Endodermal cell (in vitro differentiated cells): ENCODE measurements around the gene GPA33. TPM values are rescaled to one million over a fixed set of nuclear protein-coding genes. Genes with fewer than 3 reads are reported as not detected.

ENCODE experiments used
- DNase-seq: peaks from one replicate; pipeline ENCODE4 v3.0.0-alpha.2; 2017
- H3K27ac ChIP-seq: 2 replicates; pipeline ENCODE4 v1.5.1; 2013; ENCODE audit warnings: mild to moderate bottlenecking, low read depth, low read length, moderate library complexity
- H3K27me3 ChIP-seq: 2 replicates; pipeline ENCODE4 v1.6.1; 2013; ENCODE audit warnings: mild to moderate bottlenecking, low read length, moderate library complexity; ENCODE audit not compliant: insufficient read depth, control insufficient read depth, poor library complexity, severe bottlenecking
- H3K36me3 ChIP-seq: 2 replicates; pipeline ENCODE4 v1.7.0; 2013; ENCODE audit warnings: mild to moderate bottlenecking, low read length, moderate library complexity; ENCODE audit not compliant: control insufficient read depth, insufficient read depth
- H3K4me1 ChIP-seq: one replicate; pipeline ENCODE4 v1.7.0; 2013; ENCODE audit warnings: low read length; ENCODE audit not compliant: control insufficient read depth, insufficient read depth
- H3K4me3 ChIP-seq: 2 replicates; pipeline ENCODE4 v1.5.1; 2013; ENCODE audit warnings: mild to moderate bottlenecking, low read length, moderate library complexity
- H3K9ac ChIP-seq: 2 replicates; pipeline ENCODE4 v1.6.1; 2013; ENCODE audit warnings: mild to moderate bottlenecking, low read length, moderate library complexity; ENCODE audit not compliant: poor library complexity, severe bottlenecking; ENCODE audit errors: extremely low read depth
- H3K9me3 ChIP-seq: 2 replicates; pipeline ENCODE4 v1.6.1; 2013; ENCODE audit warnings: mild to moderate bottlenecking, low read length, moderate library complexity; ENCODE audit not compliant: control insufficient read depth
- H3K27ac Mint-ChIP-seq: 2 replicates; pipeline ENCODE4 v1.8.0; 2020; ENCODE audit warnings: mixed read lengths
- H3K27me3 Mint-ChIP-seq: 2 replicates; pipeline ENCODE4 v1.8.0; 2021; ENCODE audit warnings: mild to moderate bottlenecking, mixed read lengths; ENCODE audit not compliant: insufficient read depth
- H3K36me3 Mint-ChIP-seq: 2 replicates; pipeline ENCODE4 v1.8.0; 2020; ENCODE audit warnings: low read depth, mixed read lengths
- H3K4me1 Mint-ChIP-seq: 2 replicates; pipeline ENCODE4 v1.8.0; 2020; ENCODE audit warnings: mixed read lengths
- H3K4me3 Mint-ChIP-seq: 2 replicates; pipeline ENCODE4 v1.8.0; 2020; ENCODE audit warnings: mild to moderate bottlenecking, moderate library complexity, mixed read lengths
- H3K9me3 Mint-ChIP-seq: 2 replicates; pipeline ENCODE4 v1.8.0; 2020; ENCODE audit warnings: mild to moderate bottlenecking, mixed read lengths
- CTCF ChIP-seq: fragments of 200-600 bp; sonication (generic); conservative IDR thresholded peaks from 2 replicates; pipeline ENCODE4 v1.5.0; 2021; ENCODE audit warnings: antibody characterized with exemption, mild to moderate bottlenecking
- WGBS, 2 experiments: methylation state at CpG; one replicate each; pipeline versions ENCODE4 v1.1.5 to v1.1.7; 2013; ENCODE audit warnings: missing lambda C conversion rate in 2 of 2, mixed read lengths in 1 of 2; ENCODE audit not compliant: insufficient coverage in 1 of 2, insufficient read length in 1 of 2; 5-methylcytosine and 5-hydroxymethylcytosine counted together
- total RNA-seq, 2 donors: library from RNA; stranded (reverse); fragmentation: NEBNext Ultra II Directional in 1 of 2; extraction: Animal tissue kit (Norgen Biotek cat#: 25700) in 1 of 2; gene quantifications; 2 replicates in 1 of 2; 3 replicates in 1 of 2; pipeline ENCODE4 v1.2.1, GENCODE V29; 2021

Gene GPA33
- total RNA-seq, 2 donors from 2014 or later = 0.37 to 1.5 TPM

- Histone ChIP-seq H3K9me3 (no peaks in the 10 kb centered on the region), H3K27ac (no peak overlapping the region), H3K4me1 (no peaks in the 10 kb centered on the region), H3K36me3 (no peaks in the 10 kb centered on the region), H3K9ac (no peak overlapping the region), H3K27me3 (peaks cover 4% of the 10 kb centered on the region), H3K4me3 (no peak overlapping the region)
- Mint-ChIP-seq H3K9me3 (no peaks in the 10 kb centered on the region), H3K27me3 (peaks cover 34% of the 10 kb centered on the region), H3K4me1 (peaks cover 13% of the 10 kb centered on the region), H3K36me3 (no peaks in the 10 kb centered on the region), H3K4me3 (no peak overlapping the region), H3K27ac (no peak overlapping the region)
- 93 to 94% methylated on average over 9 to 17 of the region's 17 CpGs for whole genome bisulfite sequencing, 2 experiments
- DNase-seq = no peak
- no peak for TF ChIP-seq CTCF
Measured at GRCh38 chr1:167126811-167127210, 36.6 kb upstream of the GPA33 start.

GRCh38 chr1:167126317-167126716 is 36.1 kb upstream of the GPA33 start:
- peaks cover 15% of the 10 kb centered on the region for H3K4me1 Mint-ChIP-seq
- peaks cover 9% of the 10 kb centered on the region for H3K27me3 ChIP-seq
- H3K4me1 ChIP-seq = no peaks in the 10 kb centered on the region
- no peaks in the 10 kb centered on the region for H3K36me3 ChIP-seq
- 95 to 96% methylated on average over 25 to 28 of the region's 28 CpGs for WGBS, 2 experiments
- peaks cover 37% of the 10 kb centered on the region for H3K27me3 Mint-ChIP-seq
- H3K27ac ChIP-seq = no peak overlapping the region
- H3K4me3 Mint-ChIP-seq = no peak overlapping the region
- no peaks in the 10 kb centered on the region for H3K9me3 ChIP-seq
- H3K36me3 Mint-ChIP-seq = no peaks in the 10 kb centered on the region
- no peaks in the 10 kb centered on the region for H3K9me3 Mint-ChIP-seq
- no peak overlapping the region for H3K27ac Mint-ChIP-seq
- DNase-seq = no peak
- no peak overlapping the region for H3K9ac ChIP-seq
- TF ChIP-seq CTCF = no peak
- H3K4me3 ChIP-seq = no peak overlapping the region

- no peak for DNase-seq
- WGBS, 2 experiments = 80 to 83% methylated on average over 4 of the region's 4 CpGs
- H3K27ac Mint-ChIP-seq = no peak overlapping the region
Measured at GRCh38 chr1:167122568-167122967, 32.4 kb upstream of the GPA33 start.

More at GRCh38 chr1:167122568-167122967, 32.4 kb upstream of the GPA33 start:
- peaks cover 19% of the 10 kb centered on the region for H3K4me1 ChIP-seq
- H3K36me3 Mint-ChIP-seq = no peaks in the 10 kb centered on the region
- no peak overlapping the region for H3K4me3 Mint-ChIP-seq
- no peak overlapping the region for H3K9ac ChIP-seq
- peaks cover 9% of the 10 kb centered on the region for H3K27me3 ChIP-seq
- H3K9me3 ChIP-seq = no peaks in the 10 kb centered on the region
- no peaks in the 10 kb centered on the region for H3K36me3 ChIP-seq
- TF ChIP-seq CTCF = peak; percentile 25
- H3K4me1 Mint-ChIP-seq = peaks cover 35% of the 10 kb centered on the region
- no peak overlapping the region for H3K4me3 ChIP-seq
- peaks cover 30% of the 10 kb centered on the region for H3K27me3 Mint-ChIP-seq
- H3K27ac ChIP-seq = no peak overlapping the region
- H3K9me3 Mint-ChIP-seq = no peaks in the 10 kb centered on the region
